ENCODE results near the gene OR6S1.

OR6S1 gene

GRCh38 chr14:20628063-20628854, 13.2 kb downstream of the OR6S1 start:
- TF ChIP-seq CTCF (conservative IDR thresholded peaks at IDR 0.05; ENCODE audit: low read depth, low read length): no peak
- no peak overlapping the region for H3K4me3 ChIP-seq (ENCODE audit: low read length)
- DNase-seq (ENCODE audit: low read depth): no peak

- DNase-seq (ENCODE audit: low read depth): no peak
- H3K4me3 ChIP-seq (ENCODE audit: low read length): no peak overlapping the region
- TF ChIP-seq CTCF (conservative IDR thresholded peaks at IDR 0.05; ENCODE audit: low read depth, low read length): no peak
These were observed 14.0 kb downstream of the OR6S1 start for GRCh38 chr14:20627346-20628027.

GRCh38 chr14:20626274-20626673, 15.2 kb downstream of the OR6S1 start:
- TF ChIP-seq CTCF (conservative IDR thresholded peaks at IDR 0.05; ENCODE audit: low read depth, low read length): no peak
- DNase-seq (ENCODE audit: low read depth): no peak
- H3K4me3 ChIP-seq (ENCODE audit: low read length): no peak overlapping the region

GRCh38 chr14:20624495-20625070, 16.9 kb downstream of the OR6S1 start:
- DNase-seq (ENCODE audit: low read depth): no peak
- peak overlapping the region; percentile 58 for H3K4me3 ChIP-seq (ENCODE audit: low read length)
- no peak for TF ChIP-seq CTCF (conservative IDR thresholded peaks at IDR 0.05; ENCODE audit: low read depth, low read length)

- TF ChIP-seq CTCF (conservative IDR thresholded peaks at IDR 0.05; ENCODE audit: low read depth, low read length): no peak
- no peak for DNase-seq (ENCODE audit: low read depth)
- no peak overlapping the region for H3K4me3 ChIP-seq (ENCODE audit: low read length)
These were observed 17.7 kb downstream of the OR6S1 start for GRCh38 chr14:20623798-20624197.

DNA sequence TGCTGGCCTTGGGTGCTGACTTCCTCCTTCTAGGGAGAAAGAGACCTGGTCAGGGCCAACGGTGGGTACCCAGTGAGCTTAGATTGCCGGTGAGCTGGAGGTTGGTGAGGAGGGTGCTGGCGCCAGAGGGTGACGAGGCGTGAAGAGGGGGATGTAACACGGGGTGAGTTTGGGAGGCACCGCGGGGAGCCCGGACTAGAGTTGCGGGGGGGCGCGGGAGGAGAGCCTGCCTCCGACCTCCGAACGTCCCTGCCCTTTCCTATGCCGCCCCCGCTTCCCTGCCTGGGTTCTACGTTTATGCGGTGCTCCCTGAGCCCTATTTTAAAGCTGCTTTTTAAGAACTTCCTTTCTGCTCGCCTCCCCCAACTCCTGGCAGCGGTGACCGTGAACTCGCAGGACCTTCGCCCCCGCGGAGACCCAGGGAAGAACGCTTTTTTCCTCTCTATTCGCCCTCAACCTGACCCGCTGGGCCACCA, 18.6 kb downstream of the OR6S1 start:
- TF ChIP-seq CTCF (conservative IDR thresholded peaks at IDR 0.05; ENCODE audit: low read depth, low read length): no peak
- no peak for DNase-seq (ENCODE audit: low read depth)
- no peak overlapping the region for H3K4me3 ChIP-seq (ENCODE audit: low read length)

All from retinal pigment epithelial cell (primary cell).